ENCODE data around the gene SEC22A. TPM values are rescaled to one million over a fixed set of nuclear protein-coding genes. Genes with fewer than 3 reads are reported as not detected.

Gene SEC22A, protein sequence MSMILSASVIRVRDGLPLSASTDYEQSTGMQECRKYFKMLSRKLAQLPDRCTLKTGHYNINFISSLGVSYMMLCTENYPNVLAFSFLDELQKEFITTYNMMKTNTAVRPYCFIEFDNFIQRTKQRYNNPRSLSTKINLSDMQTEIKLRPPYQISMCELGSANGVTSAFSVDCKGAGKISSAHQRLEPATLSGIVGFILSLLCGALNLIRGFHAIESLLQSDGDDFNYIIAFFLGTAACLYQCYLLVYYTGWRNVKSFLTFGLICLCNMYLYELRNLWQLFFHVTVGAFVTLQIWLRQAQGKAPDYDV
- polyA plus RNA-seq (ENCODE audit: insufficient read length in 4 of 4): 10 to 100 TPM; 24.8 to 28.7 (median 26.3) TPM

GRCh38 chr3:123201557-123202427 lies at the start of gene SEC22A:
Gene SEC22A (plus strand): TSS chr3:123201943. CDS start chr3:123209218, 7,275 bp downstream.
- DNase-seq (ENCODE audit: low read depth in 4 of 4, low spot score in 2 of 4): peak; percentile 84 to 91 (median 87)

DNA sequence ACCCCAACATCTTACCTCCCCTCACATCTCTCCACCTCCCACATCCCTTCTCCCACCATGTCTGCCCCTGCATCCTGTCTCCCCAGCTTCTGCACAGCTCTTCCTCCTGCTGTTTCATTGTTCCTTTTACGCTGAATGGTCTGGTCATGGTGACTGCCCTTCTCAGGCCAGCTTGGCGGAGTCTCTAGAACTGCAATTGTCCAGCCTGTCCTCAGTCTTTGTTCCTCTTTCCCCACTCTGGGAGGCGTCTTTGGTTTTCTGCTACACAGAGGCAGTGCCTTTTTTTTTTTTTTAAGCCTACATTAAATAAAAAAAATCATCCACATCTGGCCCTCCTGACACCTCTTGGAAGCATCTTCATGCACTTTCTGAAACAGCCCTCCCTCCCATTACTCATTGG lies 49.1 kb upstream of the SEC22A start:
- no peak for DNase-seq (ENCODE audit: low read depth in 4 of 4, low spot score in 2 of 4)

GRCh38 chr3:123153125-123154019 lies 48.4 kb upstream of the SEC22A start:
- DNase-seq (ENCODE audit: low read depth in 4 of 4, low spot score in 2 of 4): no peak

DNA sequence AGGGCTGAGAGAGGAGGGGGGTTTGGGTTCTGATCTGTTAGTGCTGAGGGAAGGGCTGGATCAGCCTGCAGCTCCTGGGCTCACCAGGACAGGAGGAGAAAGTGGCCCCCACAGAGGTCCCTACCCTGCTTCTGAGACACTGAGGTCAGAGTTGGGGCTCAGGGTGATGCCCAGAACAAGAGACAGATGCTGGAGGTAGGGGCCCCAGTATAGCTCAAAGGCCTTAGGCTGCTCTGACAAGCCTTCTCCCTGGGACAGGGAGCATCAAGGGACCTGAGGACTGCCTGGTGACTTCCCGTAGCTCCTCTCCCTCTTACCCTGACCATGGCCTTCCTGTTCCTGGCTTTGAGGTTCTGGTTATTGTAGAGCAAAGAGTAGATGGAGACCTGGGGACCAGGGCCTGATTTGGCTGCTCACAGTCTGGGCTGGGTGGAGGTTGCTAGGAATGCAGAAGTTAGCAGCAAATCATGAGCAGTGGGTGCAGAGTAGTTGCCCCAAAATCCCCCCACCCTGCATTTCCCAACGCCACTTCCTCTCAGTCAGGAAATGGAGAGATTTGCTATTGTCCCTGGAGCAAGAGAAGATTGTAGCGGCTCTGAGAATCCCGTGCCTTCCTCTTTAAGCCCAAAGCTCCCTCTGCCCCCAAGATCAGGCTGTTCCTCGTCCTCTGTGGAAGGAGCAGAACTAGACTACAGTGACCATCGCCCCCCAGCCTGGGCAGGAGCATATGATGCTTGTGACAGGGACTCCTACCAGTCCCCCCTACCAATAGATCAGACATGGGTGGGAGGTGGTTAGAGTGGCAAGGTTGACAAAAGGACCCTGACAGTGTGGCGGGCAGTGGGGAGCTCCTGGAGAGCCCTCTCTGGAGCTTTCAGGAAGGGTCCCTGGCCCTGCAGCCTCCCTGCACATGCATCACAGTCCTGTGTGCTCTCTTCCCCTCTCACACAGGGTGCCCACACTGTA lies 47.4 kb upstream of the SEC22A start:
- DNase-seq (ENCODE audit: low read depth in 4 of 4, low spot score in 2 of 4): no peak

DNA sequence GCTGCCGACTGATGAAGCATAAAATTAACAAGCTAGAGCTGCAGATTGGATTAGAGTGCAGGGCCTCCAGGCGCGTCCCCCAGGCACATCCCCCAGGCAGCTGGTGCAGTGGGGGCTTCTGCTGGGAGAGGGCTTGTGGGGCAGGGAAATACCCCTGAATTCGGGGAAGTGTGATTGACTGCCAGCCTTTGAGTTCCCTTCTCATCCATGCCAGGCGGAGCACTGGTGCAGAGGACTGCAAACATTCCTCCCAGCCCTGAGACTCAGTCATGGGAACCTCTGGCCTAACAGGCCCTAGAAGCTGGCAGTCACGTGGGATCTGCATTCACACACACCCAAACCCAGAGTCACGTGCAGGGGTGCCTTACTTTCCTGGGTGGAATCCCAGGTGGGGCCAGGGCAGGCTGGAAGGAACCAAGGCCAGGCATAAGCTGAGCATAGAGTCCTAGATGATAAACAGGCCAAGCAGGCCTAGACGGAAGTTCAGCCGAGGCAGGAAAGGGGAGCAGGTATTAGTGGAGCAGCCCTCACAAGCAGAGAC lies 46.2 kb upstream of the SEC22A start:
- no peak for DNase-seq (ENCODE audit: low read depth in 4 of 4, low spot score in 2 of 4)

- no peak for DNase-seq (ENCODE audit: low read depth in 4 of 4, low spot score in 2 of 4)
Observed at GRCh38 chr3:123156276-123156995, 45.3 kb upstream of the SEC22A start.

DNA sequence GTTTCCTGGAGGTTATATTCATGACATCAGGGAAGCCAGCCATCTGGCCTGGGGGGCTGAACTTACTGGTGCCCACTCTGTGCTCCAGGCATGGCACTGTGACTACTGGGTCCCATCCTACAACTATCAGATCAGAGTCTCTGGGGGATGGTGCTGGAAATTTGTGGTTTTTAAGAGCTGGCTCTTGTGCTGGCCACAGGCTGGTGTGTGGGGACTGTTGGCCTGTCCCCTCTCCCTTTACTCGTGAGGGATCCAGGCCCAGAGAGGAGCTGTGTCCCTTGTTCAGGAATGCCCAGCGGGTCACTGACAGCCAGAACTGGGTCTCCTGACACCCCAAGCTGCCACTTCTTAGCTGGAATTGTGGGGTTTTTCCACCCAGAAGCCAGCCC lies 44.5 kb upstream of the SEC22A start:
- DNase-seq (ENCODE audit: low read depth in 4 of 4, low spot score in 2 of 4): no peak

DNA sequence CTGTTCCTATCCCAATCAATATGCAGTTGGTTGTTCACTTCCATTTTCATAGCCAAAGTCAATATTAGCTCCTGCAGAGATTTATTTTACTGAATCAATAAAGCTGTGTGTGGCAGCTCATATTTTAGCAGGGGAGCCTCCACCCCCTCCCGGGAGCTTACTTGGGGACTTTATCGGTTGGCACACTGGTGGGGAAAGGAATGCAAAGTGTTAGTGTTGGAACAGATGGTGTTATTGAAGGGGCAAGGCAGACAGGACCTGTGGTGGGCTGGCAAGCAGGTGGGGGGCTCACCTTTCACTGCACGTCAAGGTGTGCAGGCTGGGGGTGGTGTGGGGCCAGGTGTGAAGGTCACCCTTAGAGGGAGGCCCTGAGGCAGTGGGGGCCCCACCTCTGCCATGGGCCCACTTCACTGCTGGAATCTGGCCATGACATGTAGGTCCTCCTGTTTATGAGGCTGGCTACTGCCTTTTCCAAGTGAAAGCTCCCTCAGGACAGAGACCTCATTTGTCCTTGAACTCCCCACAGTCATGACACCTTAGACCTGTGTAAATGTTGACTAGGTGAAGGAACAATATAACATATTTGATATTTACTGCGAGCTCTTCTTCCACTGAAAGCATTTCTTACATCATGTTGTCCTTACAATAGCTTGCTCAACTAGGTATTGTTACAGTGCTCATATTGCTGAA lies 44.0 kb upstream of the SEC22A start:
- DNase-seq (ENCODE audit: low read depth in 4 of 4, low spot score in 2 of 4): no peak

DNA sequence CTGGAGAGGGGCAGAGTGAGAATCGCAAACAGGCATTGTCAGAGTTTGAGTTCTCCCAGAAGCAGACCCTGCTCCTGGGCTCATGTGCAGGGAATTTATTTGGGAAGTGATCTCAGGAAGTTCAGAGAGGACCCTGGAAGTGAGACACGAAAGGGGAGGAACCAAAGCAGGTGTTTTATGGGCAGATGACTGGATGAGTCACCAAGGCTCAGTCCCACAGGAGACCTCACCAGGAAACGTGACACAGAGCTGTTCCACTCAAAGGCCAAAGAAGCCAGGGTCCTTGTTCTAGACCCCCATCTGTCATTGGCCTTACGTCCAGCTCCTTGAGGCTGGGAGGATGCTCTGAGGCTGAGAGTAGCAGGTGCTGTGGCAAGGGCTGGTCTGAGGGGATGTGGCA lies 43.4 kb upstream of the SEC22A start:
- no peak for DNase-seq (ENCODE audit: low read depth in 4 of 4, low spot score in 2 of 4)

- no peak for DNase-seq (ENCODE audit: low read depth in 4 of 4, low spot score in 2 of 4)
Observed at GRCh38 chr3:123158899-123159390, 42.8 kb upstream of the SEC22A start.

GRCh38 chr3:123159926-123160635 lies 41.7 kb upstream of the SEC22A start:
- no peak for DNase-seq (ENCODE audit: low read depth in 4 of 4, low spot score in 2 of 4)

DNA sequence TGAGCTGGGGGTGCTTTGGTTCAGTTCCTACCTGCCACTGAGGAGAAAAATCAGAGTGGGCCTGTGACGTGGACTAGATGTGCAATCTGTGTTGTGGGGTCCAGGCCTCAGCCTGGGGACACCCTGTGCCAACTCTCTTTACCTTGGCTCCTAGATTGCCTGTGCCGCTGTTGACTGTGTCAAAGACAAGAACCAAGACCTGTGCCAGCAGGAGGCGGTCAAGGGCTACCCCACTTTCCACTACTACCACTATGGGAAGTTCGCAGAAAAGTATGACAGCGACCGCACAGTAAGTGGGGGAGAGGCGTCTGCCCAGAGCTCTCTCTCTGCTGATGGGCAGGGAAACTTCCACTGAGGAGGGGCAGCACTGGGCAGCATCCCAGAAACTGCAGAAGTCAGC lies 40.6 kb upstream of the SEC22A start:
- DNase-seq (ENCODE audit: low read depth in 4 of 4, low spot score in 2 of 4): no peak

- no peak for DNase-seq (ENCODE audit: low read depth in 4 of 4, low spot score in 2 of 4)
Observed at GRCh38 chr3:123163141-123163540, 38.6 kb upstream of the SEC22A start.

DNA sequence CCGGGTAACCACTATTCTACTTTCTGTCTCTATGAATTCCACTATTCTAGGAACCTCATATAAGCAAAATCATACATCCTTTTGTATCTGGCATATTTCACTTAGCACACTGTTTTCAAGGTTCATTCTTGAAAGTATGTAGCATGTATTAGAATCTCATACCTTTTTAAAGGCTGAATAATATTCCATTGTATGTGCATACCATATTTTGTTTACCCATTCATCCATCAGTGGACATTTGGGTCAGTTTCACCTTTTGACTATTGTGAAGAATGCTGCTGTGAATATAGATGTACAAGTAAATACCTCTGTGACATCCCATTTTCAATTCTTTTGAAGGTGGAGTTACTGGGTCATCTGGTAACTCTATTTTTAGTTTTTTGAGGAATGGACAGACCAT lies 36.6 kb upstream of the SEC22A start:
- no peak for DNase-seq (ENCODE audit: low read depth in 4 of 4, low spot score in 2 of 4)

DNA sequence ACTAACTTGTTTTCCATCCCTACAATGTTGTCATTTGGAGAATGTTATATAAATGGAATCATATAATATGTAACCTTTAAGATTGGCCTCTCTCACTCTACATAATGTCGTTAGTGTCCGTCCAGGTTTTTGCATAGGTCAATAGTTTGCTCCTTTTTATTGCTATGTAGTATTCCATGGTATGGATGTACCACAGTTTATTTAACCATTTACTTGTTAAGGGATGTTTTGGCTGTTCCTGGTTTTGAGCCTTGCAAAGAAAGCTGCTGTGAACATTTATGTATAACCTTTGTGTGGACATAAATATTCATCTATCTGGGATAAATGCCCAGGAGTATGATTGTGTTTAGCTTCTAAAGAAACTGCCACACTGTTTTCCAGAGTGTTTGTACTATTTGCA lies 34.1 kb upstream of the SEC22A start:
- DNase-seq (ENCODE audit: low read depth in 4 of 4, low spot score in 2 of 4): no peak

GRCh38 chr3:123168122-123168521 lies 33.6 kb upstream of the SEC22A start:
- DNase-seq (ENCODE audit: low read depth in 4 of 4, low spot score in 2 of 4): no peak

- no peak for DNase-seq (ENCODE audit: low read depth in 4 of 4, low spot score in 2 of 4)
Observed at GRCh38 chr3:123168605-123169004, 33.1 kb upstream of the SEC22A start.
